IMR-90 (cell line): ENCODE data around the gene ZNF292.

Experiments used
- CTCF ChIP-seq: conservative IDR thresholded peaks from 2 replicates; pipeline ENCODE4 v1.5.1; 2012; ENCODE audit warnings: mild to moderate bottlenecking, low read depth, low read length, improper control_type of control experiment
- MAZ ChIP-seq: IDR thresholded peaks from 2 replicates; pipeline ENCODE4 v1.6.1; 2012; ENCODE audit warnings: low read depth, mild to moderate bottlenecking, low read length, improper control_type of control experiment, moderate library complexity, borderline replicate concordance
- NFE2L2 ChIP-seq: fragments of 150-350 bp; IDR thresholded peaks from 2 replicates; pipeline ENCODE4 v1.6.1; 2016; ENCODE audit warnings: low read depth, mild to moderate bottlenecking, low read length
- RFX5 ChIP-seq: IDR thresholded peaks from 2 replicates; pipeline ENCODE4 v1.8.0; 2012; ENCODE audit warnings: low read depth, mild to moderate bottlenecking, low read length, moderate library complexity

- TF ChIP-seq CTCF, result no peak
- TF ChIP-seq RFX5, result no peak
- TF ChIP-seq NFE2L2, result no peak
- no peak for TF ChIP-seq MAZ
These were observed 57.2 kb downstream of the ZNF292 start for GRCh38 chr6:87212596-87212995.
